ENCODE measurements around the gene LCN10.
"Not testable (repeated sequence)": the region's sequence is repeated elsewhere in the genome, so short reads cannot be mapped to it uniquely, and the experiment has no call there.

The LCN10 gene

DNA sequence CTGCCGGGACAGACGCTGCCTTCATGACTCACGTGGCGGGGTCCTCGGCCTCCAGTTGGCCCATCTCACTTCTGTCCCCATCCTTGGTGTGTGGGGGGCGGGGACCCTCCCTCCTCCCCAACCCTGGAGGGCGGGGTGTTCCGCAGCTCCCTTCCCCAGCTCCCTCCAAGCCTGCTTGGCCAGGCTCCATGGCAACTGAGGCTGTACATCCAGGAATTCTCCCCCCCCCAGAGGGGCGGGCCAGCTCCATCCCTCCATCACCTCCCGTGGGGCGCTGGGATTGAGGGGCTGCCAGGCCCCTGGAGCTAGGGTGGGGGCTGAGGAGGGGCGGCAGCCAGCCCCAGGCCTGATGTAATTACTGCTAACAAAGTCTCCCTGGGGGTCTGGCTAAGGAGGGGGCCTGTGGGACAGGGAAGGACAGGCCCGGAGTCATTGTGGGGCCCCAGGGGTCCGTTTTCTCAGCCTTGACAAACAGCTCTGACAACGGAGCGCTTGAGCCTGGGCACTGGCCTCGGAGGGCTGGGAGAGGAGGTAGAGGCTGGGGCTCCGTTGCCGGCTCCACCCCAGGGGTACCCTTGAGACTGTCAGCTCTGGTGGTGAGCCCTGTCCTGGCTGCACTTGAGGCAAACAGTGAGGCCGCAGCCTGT, 22.4 kb downstream of the LCN10 start:
- DNase-seq (ENCODE audit: low read depth, low spot score) = no peak

DNA sequence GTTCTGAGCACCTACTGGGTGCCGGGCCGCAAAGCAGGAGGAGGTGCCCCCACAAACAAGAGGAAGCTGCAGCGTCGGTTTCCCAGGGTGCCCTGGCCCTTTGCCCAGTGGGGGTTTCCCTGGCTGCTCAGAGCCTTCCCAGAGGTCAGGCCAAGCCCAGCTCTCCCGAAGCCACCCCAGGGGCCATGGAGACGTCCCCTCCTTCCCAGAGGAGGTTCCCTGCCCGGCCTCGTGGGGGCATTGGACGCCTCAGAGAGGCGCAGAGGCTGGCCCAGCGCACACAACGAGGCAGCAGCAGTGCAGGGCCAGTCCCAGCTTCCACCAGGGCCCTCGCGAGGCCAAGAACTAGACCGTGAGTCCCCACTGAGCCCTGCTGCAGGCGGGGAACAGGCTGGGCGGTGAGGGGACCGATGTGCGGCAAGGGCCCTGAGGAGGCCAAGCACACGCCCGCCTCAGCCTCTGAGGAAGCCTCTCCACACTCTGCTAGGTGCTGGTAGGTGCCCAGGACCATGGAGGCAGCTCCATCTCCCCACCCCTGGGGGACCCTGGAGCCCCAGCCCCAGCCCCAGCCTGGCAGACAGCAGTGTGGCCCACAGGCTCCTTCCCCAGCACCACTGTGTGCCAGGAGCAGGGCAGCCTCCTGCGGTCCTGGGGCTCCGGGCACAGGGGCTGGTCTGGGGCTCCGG, 23.4 kb downstream of the LCN10 start:
- DNase-seq (ENCODE audit: low read depth, low spot score) = no peak

DNA sequence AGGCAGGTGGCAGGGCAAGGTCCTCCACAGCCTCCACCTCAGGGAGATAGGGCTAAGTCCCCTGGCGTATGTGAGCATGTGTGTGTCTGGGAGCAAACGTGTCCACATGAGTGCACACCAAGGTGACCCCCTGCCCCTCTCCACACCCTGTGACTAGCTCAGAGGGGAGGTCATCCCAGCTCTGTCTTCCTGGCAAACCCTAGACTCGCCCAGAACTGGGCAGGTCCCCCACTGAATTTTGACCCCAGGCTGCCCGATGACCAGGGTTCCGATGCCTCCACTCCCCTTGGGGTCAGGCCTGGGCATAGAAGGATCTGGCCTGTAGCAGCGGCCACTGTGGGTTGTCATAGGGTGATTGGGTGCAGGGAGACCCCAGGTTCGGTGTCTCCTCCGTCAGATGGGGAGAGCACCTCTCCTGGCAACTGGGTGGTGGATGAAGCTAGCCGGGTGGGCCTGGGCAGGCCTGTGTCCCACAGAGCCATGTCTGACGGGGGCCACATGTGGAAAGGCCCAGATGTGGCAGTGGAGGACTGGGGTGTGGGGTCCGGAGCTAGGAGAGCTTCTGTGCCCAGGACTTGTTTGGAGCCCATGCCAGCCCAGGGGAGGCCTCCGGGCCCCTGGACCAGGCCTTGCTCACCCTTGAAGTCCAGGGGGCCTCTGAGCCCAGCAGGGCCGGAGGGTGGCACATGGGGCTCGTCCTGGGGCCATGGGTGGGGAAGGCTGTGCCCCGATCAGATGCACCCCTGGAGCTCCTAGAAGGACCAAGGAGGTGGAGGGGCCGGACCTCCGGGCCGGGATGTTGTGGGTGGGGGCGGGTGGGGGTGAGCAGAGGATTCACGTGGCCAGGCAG, 24.2 kb downstream of the LCN10 start:
- no peak for DNase-seq (ENCODE audit: low read depth, low spot score)

DNA sequence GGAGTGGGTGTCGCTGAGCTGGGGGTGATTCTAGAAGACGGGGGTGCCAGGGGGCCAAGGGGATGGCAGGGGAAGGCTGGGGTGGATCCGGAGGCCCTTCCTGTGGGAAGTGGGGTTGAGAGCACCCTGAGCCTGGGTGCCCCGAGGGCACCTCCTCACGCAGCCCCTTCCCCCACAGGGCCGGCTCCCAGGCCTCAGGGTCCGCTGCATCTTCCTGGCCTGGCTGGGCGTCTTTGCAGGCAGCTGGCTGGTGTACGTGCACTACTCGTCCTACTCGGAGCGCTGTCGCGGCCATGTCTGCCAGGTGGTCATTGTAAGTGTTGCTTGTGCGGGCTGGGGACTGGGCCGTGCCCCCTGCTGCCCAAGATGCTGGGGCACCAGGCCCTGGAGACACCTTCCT, 25.3 kb downstream of the LCN10 start:
- no peak for DNase-seq (ENCODE audit: low read depth, low spot score)

DNA sequence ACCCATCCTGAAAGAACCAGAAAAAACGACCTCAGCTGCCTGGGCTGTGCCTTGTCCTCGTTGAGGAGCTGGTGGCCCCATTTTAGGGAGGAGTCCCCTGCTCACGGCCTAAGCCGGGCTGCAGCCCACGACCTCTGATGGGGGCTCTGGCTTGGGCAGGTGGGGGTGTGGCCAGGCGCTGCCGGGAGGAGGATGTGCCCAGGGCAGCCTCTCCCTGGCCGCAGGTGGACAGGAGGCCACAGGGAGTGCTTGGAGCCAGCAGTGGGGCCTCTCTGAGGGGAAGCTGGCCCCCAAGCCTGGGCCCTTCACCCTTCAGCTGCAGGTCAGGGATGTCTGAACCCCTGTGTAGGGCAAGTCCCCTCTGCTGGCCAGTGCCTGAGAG, 27.9 kb downstream of the LCN10 start:
- no peak for DNase-seq (ENCODE audit: low read depth, low spot score)

DNA sequence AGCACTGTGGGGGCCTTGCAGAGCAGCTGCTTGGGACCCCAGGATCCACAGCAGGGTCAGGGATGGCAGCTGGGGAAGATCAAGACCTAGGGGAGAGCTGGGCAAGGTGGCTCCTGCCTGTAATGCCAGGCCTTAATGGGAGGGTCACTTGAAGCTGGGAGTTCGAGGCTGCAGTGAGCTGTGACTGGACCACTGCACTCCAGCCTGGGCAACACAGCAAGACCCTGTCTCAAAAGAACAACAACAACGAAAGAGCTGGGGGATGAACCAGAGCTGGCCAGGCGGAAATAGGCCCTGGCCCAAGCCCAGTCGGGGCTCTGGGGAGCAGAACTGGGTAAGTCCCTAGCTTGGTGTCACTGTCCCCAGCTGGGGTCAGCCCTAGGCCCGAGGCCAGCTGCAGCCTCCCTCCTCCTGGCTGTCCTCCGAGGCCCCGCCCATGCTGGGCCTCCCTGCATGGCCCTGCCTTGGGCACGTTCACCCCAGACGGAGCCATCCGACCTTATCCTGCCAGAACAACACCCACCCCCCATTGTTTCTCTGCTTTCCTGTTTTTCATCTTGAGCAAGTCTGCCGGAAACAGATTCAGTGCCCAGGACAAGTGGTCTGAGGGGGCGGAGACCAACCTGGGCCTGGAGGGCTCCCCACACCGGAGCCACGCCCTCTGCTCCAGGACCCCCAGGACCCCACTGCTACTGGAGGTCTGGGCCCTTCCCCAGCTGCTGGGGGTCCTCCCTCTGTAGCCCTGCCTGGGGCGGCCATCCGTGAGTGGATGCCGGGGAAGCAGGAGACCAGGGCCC, 28.4 kb downstream of the LCN10 start:
- no peak for DNase-seq (ENCODE audit: low read depth, low spot score)

DNA sequence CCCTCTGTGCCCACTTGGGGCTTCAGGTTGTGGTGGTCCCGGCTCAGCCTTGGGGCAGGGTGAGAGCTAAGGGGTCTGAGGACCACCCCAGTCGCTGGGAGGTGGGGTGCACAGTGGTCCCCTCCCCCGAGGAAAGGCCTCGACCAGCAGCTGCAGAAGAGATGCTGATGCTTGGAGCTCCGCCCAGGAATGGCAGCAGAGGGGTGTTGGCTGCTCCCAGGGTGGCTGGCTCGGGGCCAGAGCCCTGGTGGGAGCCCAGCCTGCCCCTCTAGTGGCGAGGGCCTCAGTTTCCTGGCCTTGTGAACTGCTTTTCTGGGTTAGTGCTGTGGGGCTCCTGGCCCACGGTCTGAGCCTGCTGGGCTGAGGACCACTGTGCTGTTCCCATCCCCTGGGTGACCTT, 29.2 kb downstream of the LCN10 start:
- DNase-seq (ENCODE audit: low read depth, low spot score) = no peak

DNA sequence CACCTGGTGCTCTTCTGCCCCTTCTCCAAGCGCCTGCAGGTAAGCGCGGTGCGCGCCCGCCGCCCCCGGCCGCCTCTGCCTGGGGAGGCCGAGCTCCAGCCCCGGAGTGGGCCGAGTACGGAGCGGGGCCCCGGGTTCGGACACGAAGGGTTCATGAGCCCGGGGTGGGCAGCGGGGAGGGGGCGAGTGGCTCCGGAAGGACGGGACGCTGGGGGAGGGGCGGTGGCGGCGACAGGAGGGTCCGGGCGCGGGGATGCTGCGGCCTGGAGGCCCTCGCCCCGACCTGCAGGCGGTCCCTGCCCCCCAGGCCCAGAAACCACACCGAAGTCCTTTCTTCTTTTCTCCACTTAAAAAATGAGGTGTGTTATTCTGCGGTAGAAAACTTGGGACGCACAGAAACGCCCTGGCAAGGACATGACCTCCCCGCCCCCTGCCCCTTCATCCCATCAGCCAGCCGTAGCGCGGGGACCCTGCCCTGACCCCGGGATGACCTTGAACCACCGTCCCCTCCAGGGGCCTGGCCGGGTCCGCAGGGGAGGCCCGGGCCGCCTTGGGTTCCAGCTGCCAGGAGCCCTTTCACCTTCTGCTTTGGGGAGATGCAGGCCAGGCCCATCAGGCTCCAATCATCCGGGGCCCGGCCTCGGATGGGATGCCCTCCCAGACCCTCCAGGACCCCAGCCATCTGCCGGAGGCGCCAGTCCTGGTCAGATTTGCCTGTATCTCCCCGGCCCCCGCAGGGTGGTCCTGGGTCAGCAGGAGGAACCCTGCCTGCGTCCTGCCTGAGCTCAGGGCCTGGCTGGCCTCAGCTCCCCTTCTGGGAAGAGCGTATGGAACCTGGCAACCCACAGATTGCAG, 29.8 kb downstream of the LCN10 start:
- no peak for DNase-seq (ENCODE audit: low read depth, low spot score)

DNA sequence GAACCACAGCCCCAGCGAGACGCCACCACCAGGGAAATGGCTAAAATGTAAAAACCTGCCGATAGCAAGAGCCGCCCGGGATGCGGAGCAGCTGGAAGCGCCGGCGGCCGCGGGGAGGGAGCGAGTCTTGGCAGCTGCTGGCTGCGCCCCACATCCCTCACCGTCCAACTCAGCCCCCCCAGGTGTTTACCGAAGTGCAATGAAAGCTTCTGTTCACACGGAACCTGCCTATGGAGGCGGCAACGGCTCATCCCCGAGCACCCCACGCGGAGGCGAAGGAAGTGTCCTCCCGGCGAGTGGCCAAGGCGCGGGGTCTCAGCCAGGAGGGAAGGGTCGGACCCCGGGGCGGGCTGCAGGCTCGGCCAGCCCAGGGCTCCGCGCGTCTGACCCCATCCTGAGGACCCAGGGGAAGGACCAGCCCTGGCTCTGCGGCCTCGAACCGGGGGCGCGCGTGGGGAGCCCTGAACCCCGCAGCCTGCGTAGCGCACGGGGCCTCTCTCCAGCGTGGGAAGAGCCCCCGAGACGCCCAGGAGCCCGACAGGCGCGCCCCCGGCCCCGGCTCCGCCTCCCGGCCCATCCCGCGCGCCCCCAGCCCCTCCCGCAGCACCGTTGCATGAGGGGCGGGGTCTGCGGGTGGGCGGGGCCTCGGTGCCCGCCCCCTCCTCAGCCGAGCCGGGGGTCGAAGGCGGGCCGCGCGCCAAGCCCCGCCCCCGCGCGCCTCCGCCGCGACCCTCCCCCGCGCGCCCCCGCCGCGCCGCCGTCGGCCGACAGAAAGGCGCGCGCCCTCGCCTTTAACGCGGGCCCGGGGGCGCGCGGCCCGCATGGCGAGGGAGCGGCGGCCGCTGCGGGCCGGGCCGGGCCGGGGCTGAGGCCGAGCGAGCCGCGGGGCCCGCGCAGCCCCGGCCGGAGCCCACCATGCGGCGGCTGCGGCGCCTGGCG, 30.7 kb downstream of the LCN10 start, which contains the start of gene DIPK1B:
DIPK1B (plus strand) TSS at position 822 of the 939 bp plus-strand sequence; CDS start at position 916, 94 bp downstream.
- DNase-seq (ENCODE audit: low read depth, low spot score) = no peak

DNA sequence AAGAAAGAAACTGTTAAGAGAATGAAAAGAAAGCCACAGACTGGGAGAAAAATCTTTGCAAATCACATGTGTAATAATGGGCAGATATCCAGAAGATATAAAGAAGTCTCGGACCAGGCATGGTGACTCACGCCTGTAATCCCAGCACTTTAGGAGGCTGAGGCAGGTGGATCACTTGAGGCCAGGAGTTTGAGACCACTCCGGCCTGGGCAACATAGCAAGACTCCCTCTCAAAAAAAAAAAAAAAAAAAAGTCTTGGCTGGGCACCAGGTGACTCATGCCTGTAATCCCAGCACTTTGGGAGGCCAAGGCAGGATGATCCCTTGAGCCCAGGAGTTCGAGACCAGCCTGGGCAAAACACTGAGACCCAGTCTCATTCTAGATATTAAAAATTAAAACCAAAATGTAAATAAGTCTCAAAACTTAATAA, 31.5 kb downstream of the LCN10 start:
- DNase-seq (ENCODE audit: low read depth, low spot score) = not testable (repeated sequence)

DNA sequence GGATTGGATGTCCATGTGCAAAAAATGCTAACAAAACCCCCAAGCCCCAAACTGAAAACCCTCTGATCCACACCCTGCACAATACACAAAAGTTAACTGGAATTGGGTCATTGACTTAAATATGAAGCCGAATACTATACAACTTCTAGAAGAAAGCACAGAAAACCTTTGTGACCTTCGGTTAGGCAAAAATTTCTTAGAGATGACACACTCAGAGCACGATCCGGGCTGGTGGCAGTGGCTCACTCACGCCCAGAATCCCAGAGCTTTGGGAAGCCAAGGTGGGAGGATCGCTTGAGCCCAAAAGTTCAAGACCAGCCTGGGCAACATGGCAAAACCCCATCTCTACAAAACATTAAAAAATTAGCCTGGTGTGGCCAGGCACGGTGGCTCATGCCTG, 32.2 kb downstream of the LCN10 start:
- DNase-seq (ENCODE audit: low read depth, low spot score) = no peak

DNA sequence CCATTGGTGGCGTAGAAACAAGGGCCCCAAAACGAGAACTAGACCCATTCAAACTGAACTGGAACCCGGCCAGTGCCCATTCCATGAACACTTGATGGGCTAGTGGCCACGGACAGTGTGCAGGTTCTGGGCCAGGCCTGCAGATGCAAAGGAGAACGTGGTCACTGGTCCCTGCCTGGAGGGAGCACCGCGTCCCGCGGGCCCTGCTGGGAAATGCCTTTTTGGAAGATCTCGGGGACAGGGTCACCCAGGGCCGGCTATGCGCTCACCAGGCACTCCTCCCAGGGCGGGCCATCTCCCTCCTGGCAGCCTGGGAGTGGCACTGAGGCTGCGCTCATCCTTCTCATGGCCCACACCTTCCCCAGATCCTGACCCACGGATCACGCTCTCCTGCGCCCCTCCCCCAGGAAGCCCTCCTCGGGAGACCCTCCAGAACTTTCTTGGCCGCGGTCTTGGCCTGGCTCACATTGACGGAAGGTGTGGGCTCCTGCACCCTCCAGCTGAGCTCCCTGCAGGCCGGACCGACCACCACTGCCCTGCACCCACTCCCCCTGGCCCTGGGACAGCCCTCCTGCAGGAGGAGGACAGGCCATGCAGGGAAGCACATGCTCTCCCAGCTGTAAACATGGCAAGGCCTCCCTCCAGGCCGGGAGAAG, 33.2 kb downstream of the LCN10 start:
- DNase-seq (ENCODE audit: low read depth, low spot score) = no peak

DNA sequence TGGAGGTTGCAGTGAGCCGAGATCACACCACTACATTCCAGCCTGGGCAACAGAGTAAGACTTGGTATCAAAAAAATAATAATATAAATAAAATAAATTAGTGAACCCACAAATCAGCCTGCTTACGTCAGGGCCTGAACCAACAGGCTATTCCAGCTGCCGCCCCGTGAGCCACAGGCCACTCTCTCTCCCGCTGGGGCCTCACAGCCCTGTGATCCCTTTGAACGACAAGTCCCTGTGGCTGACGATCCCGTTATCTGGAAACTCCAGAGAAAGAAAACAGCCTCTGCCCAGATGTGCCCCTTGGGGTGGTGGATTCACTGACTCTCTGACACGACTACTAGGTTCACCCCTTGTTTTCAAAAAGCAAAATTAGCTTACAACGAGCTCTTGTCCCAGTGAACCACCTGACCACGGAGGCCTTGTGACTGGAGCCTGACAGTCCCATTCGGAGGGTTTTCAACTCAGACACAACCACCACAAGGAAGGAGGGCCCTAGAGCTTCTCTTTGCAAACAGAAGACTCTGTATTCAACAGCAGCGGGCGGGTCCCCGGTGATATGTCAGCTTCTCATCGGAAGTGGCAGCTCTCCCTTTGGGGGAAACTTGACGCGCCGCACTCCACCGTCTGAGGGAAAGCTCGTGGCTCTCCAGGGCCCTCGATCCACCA, 34.8 kb downstream of the LCN10 start:
- DNase-seq (ENCODE audit: low read depth, low spot score) = no peak

DNA sequence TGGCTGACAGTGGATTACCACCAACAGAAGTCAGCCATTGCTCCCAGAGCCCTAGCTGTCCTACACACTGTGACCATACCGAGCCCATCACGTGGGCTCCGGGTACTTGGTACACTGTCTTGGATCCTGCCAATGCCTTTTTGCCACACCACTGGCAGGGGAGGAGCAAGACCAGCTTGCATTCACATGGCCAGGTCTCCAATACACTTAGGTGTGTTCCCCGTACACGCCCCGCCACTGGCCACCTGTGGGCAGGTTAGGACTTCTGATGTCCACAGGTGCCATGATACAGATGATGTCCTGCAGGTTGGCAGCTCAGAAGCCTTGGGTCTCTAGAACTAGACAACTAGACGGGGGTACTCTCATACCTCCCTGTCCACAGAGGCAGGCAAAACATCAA, 35.7 kb downstream of the LCN10 start:
- DNase-seq (ENCODE audit: low read depth, low spot score) = no peak

DNA sequence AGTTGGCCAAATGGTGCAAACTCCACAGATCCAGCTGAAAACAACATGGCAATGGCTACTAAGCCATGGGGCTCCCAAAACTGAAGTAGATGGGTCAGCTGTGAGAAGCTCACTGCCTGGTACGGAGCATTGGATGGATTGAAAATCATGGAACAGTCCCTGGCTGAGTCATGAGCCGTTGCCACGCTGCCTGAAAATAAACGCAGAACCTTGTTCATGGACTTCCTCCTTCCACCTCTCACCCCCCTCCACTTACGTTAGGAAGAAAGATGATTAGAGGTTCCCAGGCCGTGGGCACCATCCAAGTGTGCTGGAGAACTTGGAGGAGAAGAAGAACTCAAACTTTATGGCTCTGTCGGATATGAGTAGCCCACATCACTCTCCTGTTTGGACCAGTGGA, 37.2 kb downstream of the LCN10 start:
- DNase-seq (ENCODE audit: low read depth, low spot score) = no peak

DNA sequence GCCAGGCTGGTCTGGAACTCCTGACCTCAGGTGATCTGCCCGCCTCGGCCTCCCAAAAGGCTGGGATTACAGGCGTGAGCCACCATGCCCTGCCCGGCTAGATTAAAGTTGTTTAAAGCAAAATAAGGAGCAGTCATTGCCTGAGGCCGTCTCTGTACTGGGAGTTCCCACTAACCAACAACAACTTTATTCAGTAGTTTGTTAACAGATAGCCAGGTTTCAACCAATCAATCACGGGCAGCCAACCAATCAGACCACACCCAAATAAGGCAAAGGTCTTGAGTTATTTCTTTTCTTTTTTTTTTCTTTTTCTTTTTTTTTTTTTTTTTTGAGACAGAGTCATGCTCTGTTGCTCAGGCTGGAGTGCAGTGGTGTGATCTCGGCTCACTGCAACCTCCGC, 38.0 kb downstream of the LCN10 start:
- DNase-seq (ENCODE audit: low read depth, low spot score) = not testable (repeated sequence)

DNA sequence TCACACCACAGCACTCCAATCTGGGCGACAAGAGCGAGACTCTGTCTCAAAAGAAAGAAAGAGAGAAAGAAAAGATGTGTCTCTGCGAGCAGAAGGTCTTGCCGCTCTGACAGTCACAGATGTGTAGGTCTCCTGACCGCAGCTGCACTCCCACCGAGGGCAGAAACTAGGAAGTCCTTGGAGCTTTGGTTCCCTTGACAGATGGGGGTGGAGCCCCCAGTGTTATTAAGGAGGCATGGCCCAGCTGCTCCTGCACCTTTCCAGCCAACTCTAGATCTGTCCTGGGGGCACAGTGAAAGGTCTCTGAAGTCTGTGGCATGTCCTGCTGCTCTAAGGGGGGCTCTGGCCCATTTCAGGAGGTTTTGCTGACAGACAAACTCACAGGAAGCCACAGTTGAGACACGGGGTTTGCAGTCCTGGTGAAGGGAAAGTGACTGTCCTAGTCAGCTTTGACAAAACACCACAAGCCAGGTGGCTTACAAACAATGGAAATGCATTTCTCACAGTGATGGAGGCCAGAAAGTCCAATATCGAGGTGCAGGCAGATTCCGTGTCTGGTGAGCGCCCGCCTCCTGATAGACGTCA, 39.4 kb downstream of the LCN10 start:
- DNase-seq (ENCODE audit: low read depth, low spot score) = no peak

DNA sequence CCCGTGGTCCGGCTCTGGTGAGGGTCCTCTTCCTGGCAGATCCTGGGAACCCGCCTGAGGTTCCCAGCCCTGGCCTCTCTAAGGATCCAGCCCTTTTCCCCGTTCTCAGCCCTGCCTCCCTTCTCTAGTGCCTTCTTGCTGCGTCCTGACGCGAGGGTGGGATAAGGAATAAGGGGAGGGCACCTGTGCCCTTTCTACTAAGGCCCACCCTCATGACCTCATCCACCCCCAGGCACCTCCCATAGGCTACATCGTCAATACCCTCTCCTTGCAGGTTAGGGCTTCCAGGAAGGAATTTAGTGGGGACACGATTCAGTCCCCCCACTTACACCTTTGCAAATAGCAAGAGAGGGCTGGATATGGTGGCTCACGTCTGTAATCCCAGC, 41.1 kb downstream of the LCN10 start:
- no peak for DNase-seq (ENCODE audit: low read depth, low spot score)
